Daoy (cell line): ENCODE data around the gene STARD5. TPM values are rescaled to one million over a fixed set of nuclear protein-coding genes. Genes with fewer than 3 reads are reported as not detected.
"Not testable (repeated sequence)": the region's sequence is repeated elsewhere in the genome, so short reads cannot be mapped to it uniquely, and the experiment has no call there.

Experiments used
- DNase-seq: peaks from one replicate; pipeline ENCODE4 v3.0.0-alpha.2; 2015; ENCODE audit warnings: low read depth
- total RNA-seq: library from RNA; depleted of rRNA; stranded (reverse); fragments of >200 nt; shearing (Covaris generic); gene quantifications from 2 replicates; pipeline ENCODE4 v1.2.3, GENCODE V29; 2014

The STARD5 gene
- total RNA-seq, 1 experiment from 2014 or later = 1.7 TPM

- DNase-seq = no peak
These were observed 13.8 kb upstream of the STARD5 start for GRCh38 chr15:81337713-81338157.

- DNase-seq = no peak
These were observed 13.3 kb upstream of the STARD5 start for GRCh38 chr15:81337241-81337640.

GRCh38 chr15:81336568-81336967, 12.6 kb upstream of the STARD5 start:
- DNase-seq = peak; percentile 14

GRCh38 chr15:81335631-81336030, 11.7 kb upstream of the STARD5 start:
- DNase-seq = no peak

GRCh38 chr15:81334768-81335435, 11.0 kb upstream of the STARD5 start:
- DNase-seq = no peak

GRCh38 chr15:81333363-81333762, 9.4 kb upstream of the STARD5 start:
- DNase-seq = no peak

- no peak for DNase-seq
These were observed 8.4 kb upstream of the STARD5 start for GRCh38 chr15:81332326-81332725.

- no peak for DNase-seq
These were observed 7.7 kb upstream of the STARD5 start for GRCh38 chr15:81331600-81331999.

- not testable (repeated sequence) for DNase-seq
These were observed 7.2 kb upstream of the STARD5 start for GRCh38 chr15:81331141-81331540.

GRCh38 chr15:81330366-81331090, 6.6 kb upstream of the STARD5 start:
- DNase-seq = no peak

GRCh38 chr15:81329446-81329845, 5.5 kb upstream of the STARD5 start:
- no peak for DNase-seq

GRCh38 chr15:81327516-81327915, 3.6 kb upstream of the STARD5 start:
- DNase-seq = peak; percentile 66

- DNase-seq = no peak
These were observed 2.7 kb upstream of the STARD5 start for GRCh38 chr15:81326466-81327212.

GRCh38 chr15:81323559-81323943, 390 bp downstream of the STARD5 start:
- no peak for DNase-seq

- no peak for DNase-seq
These were observed 1.2 kb downstream of the STARD5 start for GRCh38 chr15:81322676-81323253.

- DNase-seq = no peak
These were observed 2.3 kb downstream of the STARD5 start for GRCh38 chr15:81321667-81322066.

GRCh38 chr15:81317642-81318017, 6.3 kb downstream of the STARD5 start:
- no peak for DNase-seq

- no peak for DNase-seq
These were observed 7.7 kb downstream of the STARD5 start for GRCh38 chr15:81316267-81316666.

GRCh38 chr15:81315452-81316175, 8.3 kb downstream of the STARD5 start:
- DNase-seq = no peak

- DNase-seq = no peak
These were observed 9.6 kb downstream of the STARD5 start for GRCh38 chr15:81314378-81314777.

- no peak for DNase-seq
These were observed 10.3 kb downstream of the STARD5 start for GRCh38 chr15:81313686-81314085.
